NCI-H187 treated with DMSO at 0.1 percent for 48 hours (cell line): ENCODE results near the gene CYP4X1.
"Not testable (repeated sequence)": the region's sequence is repeated elsewhere in the genome, so short reads cannot be mapped to it uniquely, and the experiment has no call there.

Source experiments
- DNase-seq: peaks from one replicate; lab custom pipeline; 2025; lab: John Stamatoyannopoulos, UW

Gene CYP4X1

GRCh38 chr1:47069509-47069908 is 46.0 kb downstream of the CYP4X1 start:
- not testable (repeated sequence) for DNase-seq

DNA sequence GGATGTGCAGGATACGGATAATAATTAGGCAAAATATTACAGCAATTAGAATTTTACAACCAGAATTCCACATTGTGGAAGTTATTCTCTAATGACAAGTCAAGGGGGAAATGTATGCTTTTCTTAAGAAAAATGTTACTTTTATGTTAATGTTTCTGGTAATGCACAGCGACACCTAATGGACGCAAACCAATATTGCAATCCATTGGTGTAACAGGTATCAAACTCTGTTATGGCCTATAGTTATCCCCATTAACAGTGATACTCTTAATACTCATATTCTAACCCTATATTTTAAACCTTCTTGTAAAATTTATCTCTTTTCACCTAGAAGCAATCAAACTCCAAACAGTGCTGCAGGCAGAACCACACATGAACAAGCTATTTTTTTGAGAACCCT is 65.9 kb downstream of the CYP4X1 start:
- DNase-seq = not testable (repeated sequence)

GRCh38 chr1:47091476-47091875 is 68.0 kb downstream of the CYP4X1 start:
- DNase-seq = not testable (repeated sequence)
